HG03095 (cell line): Measurements from ENCODE around the gene JCAD.

ENCODE experiments used
- ATAC-seq: cut with Tn5 transposase; IDR thresholded peaks from one replicate; pipeline ENCODE4 v1.9.1; 2021; ENCODE audit warnings: moderate library complexity; ENCODE audit not compliant: unreplicated experiment

Gene JCAD

GRCh38 chr10:30074933-30075332 lies 15.5 kb upstream of the JCAD start:
- ATAC-seq, result no peak

DNA sequence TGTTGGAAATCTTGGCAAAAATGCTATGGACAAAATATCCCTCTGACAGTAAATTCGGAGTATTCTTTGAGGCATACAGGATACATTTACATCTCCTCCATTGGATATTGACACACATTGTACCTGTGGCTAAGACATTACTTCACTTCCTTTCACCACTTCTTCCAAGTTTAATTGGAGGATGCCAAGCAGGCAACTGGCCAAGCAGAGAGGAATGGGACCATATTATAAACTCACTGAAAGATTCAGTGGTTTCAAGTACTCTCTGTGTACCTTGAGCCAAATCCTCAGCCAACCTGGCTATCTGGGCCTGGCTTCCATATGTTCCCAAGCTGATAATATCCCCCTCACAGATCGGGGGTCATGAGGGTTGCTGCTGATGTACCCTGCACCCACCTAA lies 14.7 kb upstream of the JCAD start:
- no peak for ATAC-seq

DNA sequence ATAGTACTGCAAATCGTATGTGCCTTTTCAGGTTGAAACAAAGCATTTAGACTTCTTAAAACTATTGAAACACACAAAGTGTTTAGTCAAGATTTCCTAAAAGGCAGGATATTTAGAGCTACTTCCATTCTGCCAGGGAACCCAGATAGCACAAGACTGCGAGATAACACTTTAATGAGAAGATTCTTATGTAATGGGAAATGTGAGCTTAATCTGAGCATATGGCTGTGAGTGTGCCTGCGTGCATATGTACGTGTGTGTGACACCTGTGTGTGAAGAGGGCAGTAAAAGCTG lies 14.3 kb upstream of the JCAD start:
- ATAC-seq, result no peak

DNA sequence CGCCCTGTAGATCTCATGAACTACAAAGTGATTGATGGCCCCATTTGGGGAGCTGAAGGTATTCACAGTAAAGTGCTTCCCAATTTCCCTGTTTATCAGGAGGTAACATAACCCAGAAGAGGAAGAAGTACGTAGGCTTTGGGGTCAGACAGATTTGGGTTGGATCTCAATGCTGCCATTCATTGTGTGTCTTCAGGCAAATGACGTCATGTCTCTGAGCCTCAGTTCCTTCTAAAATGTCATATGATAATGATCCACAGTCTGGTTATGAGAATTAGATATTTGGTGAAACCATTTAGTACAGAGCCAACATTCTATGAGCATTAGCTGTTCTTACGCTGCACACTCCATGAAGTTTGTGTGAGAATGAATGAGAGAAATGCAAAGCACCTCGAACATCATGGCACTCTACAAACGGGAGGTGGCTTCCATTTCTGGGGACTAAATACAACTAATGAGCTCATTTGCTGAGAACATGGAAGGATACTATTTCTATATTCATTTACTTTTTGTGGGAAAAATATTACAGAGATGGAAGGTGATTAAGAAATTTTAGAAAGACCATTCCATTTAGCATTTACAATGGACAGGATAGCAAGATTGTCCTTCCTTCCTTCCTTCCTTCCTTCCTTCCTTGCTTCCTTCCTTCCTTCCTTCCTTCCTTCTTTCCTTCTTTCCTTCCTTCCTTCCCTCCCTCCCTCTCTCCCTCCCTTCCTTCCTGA lies 13.8 kb upstream of the JCAD start:
- no peak for ATAC-seq

- no peak for ATAC-seq
Observed at GRCh38 chr10:30072068-30072467, 12.7 kb upstream of the JCAD start.

DNA sequence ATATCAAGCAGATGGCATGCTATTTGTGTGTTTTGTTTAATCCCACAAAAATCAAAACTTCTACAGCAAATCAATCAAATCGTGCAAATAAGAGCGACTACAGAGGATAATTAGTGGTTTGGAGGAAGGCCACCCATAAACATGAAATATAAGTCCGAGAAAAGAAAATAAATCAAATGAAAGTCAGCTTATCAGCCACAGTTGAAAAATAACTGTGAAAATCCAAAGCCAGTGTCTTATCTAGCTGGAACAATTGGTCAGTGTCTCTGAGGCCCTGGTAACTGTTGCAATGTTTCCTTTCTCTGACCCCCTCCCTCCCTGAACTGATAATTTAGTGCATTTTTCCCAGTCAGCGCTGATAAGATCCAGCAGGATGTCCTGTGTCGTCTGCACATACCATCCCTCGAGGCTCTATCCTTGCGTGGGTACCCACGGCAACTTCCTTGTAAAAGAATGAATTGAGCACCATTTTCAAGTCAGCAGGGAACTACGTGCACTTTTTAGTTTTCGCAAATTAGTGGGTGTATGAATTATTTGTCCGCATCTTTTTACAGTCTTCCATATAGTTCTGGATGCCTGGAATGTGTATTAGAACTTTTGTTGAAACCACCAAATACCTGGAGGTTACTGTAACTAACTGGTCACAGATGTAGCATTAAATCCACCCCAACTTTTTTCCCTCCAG lies 10.8 kb upstream of the JCAD start:
- ATAC-seq, result no peak

GRCh38 chr10:30068492-30069223 lies 9.3 kb upstream of the JCAD start:
- ATAC-seq, result no peak

- no peak for ATAC-seq
Observed at GRCh38 chr10:30063099-30063498, 3.7 kb upstream of the JCAD start.

GRCh38 chr10:30062582-30062981 lies 3.2 kb upstream of the JCAD start:
- no peak for ATAC-seq

DNA sequence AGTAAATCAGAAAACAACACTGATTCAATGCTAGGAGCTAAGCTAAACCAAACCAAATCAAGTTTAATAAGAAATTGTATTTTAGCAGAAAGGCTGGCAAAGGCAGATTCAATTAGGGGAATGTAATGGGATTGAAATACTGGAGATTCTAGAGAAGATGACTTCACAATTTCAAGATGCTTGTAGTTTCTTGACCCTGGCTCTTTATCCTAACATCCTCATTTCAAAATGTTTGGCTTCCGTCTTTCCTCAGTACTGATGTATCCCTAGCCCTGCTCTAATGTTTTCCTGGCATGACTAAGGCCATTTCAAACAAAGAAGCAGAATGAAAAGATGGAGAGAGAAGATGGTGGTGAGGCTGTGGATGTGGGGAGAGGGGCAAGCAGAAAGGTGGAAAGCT lies 2.7 kb upstream of the JCAD start:
- ATAC-seq, result no peak

GRCh38 chr10:30058570-30059132 lies 735 bp downstream of the JCAD start:
- no peak for ATAC-seq

- ATAC-seq, result no peak
Observed at GRCh38 chr10:30057894-30058556, 1.4 kb downstream of the JCAD start.

GRCh38 chr10:30057421-30057841 lies 2.0 kb downstream of the JCAD start:
- ATAC-seq, result no peak

DNA sequence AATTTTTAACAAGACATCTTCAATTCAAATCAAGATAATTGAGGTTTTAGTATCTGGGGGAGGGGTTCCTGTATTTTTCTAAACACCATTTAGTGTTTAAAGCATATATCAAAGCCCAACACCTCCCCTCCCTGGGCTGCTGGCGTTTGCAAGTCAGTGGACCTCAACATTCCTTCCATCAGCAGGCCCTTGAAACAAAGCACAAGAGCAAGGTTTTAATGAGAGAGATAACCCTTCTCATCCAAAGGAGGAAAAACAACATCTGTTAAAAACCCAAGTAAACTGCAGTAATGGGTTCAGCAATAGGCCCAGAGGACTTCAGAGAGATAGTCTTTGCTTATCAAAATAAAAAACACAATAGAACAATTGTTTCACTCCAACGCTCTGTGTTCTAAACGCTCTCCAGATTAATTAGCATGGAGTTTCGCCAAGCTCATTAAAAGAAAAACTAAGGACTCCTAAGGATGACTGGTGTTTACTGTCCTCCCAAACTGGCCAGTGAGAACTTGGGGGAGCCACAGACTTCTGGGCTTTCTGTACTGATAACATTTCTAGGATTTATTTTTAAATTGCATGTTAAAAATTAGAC lies 2.5 kb downstream of the JCAD start:
- no peak for ATAC-seq

GRCh38 chr10:30056281-30056680 lies 3.1 kb downstream of the JCAD start:
- ATAC-seq, result no peak

- no peak for ATAC-seq
Observed at GRCh38 chr10:30055226-30055662, 4.1 kb downstream of the JCAD start.

- no peak for ATAC-seq
Observed at GRCh38 chr10:30052062-30052461, 7.3 kb downstream of the JCAD start.

- ATAC-seq, result no peak
Observed at GRCh38 chr10:30051220-30051619, 8.2 kb downstream of the JCAD start.

GRCh38 chr10:30050411-30050810 lies 9.0 kb downstream of the JCAD start:
- no peak for ATAC-seq

- ATAC-seq, result no peak
Observed at GRCh38 chr10:30048768-30049517, 10.4 kb downstream of the JCAD start.
